Measurements from ENCODE around the gene MGAT3.

MGAT3 gene

DNA sequence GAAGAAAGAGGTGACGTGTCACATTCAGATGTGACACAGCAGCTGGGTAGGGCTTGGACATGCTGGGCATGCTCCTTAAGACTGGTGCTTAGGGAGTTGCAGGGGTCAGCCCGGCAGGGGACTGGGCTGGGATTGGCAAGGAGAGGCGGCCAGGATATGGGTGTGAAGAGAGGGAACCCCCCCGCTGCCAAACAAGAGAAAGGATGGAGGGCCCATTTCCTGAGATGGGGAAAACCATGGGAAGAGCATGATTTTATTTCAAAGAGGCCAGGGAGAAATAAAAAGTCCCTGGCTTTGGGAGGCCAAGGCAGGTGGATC lies 68.8 kb downstream of the MGAT3 start:
- H3K27me3 ChIP-seq (ENCODE audit: low read length) = no peaks in the 10 kb centered on the region
- TF ChIP-seq CTCF (IDR thresholded peaks at IDR 0.05; ENCODE audit: insufficient read depth, low read length, poor library complexity, severe bottlenecking) = no peak
- no peak for TF ChIP-seq EZH2phosphoT487 (conservative IDR thresholded peaks at IDR 0.05; ENCODE audit: low read length)
- peaks cover 19% of the 10 kb centered on the region for H3K36me3 ChIP-seq (ENCODE audit: low read length)
- no peak overlapping the region for H3K9ac ChIP-seq (ENCODE audit: low read length)
- H3K9me3 ChIP-seq (ENCODE audit: insufficient read depth, low read length) = no peaks in the 10 kb centered on the region
- H3K27ac ChIP-seq (ENCODE audit: low read depth, low read length) = peak overlapping the region; percentile 17
- H4K20me1 ChIP-seq (ENCODE audit: low read depth, low read length) = peaks cover 11% of the 10 kb centered on the region; the same call in 1 of the 2 replicates
- H3K4me3 ChIP-seq (ENCODE audit: insufficient read depth, low read length, poor library complexity, severe bottlenecking) = no peak overlapping the region
- H3K4me2 ChIP-seq (ENCODE audit: low read depth, low read length, poor library complexity, severe bottlenecking) = no peak overlapping the region
- H3K9me2 ChIP-seq (replicated peaks; ENCODE audit: insufficient read depth, low read length) = no peaks in the 10 kb centered on the region
- no peak overlapping the region for H2AFZ ChIP-seq (ENCODE audit: low read depth, low read length, severe bottlenecking)
- peaks cover 90% of the 10 kb centered on the region for H3F3A ChIP-seq (ENCODE audit: insufficient read depth)
- H3K79me2 ChIP-seq (ENCODE audit: insufficient read depth, low read length) = peaks cover 26% of the 10 kb centered on the region

DNA sequence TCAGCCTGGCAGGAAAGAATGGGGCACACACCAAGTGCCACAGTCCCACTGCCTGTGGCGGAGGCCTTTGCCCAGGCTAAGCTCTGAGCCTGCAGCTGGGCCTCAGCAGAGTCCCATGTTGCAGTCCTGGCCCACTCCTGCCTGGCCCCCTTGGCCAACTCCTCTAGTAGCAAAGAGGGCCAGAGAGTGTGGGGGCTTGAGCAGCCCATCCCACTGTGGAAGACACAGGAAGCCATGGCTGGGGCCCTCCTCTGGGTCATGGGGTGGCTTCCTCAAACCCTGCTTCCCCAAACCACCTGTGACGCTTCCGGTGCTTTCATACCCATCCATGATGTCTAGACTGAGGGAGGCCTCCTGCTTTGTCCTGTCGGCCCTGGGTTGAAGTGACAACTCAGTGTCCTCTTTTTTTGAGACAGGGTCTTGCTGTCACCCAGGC lies 69.9 kb downstream of the MGAT3 start:
- Histone ChIP-seq H3K27me3 (ENCODE audit: low read length) (no peaks in the 10 kb centered on the region), H4K20me1 (ENCODE audit: low read depth, low read length) (peaks cover 4% of the 10 kb centered on the region; the same call in 1 of the 2 replicates), H3K4me3 (ENCODE audit: insufficient read depth, low read length, poor library complexity, severe bottlenecking) (no peak overlapping the region), H3K27ac (ENCODE audit: low read depth, low read length) (peak overlapping the region; percentile 93), H2AFZ (ENCODE audit: low read depth, low read length, severe bottlenecking) (no peak overlapping the region), H3K4me2 (ENCODE audit: low read depth, low read length, poor library complexity, severe bottlenecking) (peak overlapping the region; percentile 3), H3F3A (ENCODE audit: insufficient read depth) (peaks cover 82% of the 10 kb centered on the region), H3K79me2 (ENCODE audit: insufficient read depth, low read length) (peaks cover 26% of the 10 kb centered on the region), H3K36me3 (ENCODE audit: low read length) (peaks cover 10% of the 10 kb centered on the region), H3K9ac (ENCODE audit: low read length) (no peak overlapping the region), H3K9me3 (ENCODE audit: insufficient read depth, low read length) (no peaks in the 10 kb centered on the region), H3K9me2 (replicated peaks; ENCODE audit: insufficient read depth, low read length) (no peaks in the 10 kb centered on the region)
- no peak for TF ChIP-seq EZH2phosphoT487 (conservative IDR thresholded peaks at IDR 0.05; ENCODE audit: low read length)
- no peak for TF ChIP-seq CTCF (IDR thresholded peaks at IDR 0.05; ENCODE audit: insufficient read depth, low read length, poor library complexity, severe bottlenecking)

DNA sequence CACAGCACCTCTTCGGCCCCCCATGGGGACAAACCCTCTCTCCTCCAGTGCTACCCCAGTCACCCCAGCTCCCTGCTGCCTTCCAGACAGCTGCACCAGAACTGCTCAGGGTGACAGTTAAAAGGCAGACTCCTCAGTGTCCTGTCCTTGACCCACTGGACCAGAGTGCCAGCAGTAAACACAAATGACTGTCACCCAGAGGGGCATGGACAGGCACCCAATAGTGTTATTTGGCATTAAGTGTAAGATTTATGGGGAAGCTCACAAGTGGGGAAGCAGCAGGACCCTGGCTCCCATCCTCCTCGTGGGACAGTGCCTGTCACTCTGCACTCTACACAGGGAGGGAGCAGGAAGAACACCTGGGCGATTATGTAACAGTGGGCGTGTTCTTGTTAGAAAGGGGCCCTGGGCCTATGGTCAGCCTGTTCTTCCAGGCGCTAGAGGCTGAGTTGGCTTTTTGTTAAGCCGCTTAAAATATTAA lies 70.7 kb downstream of the MGAT3 start:
- Histone ChIP-seq H3K79me2 (ENCODE audit: insufficient read depth, low read length) (peaks cover 30% of the 10 kb centered on the region), H3K4me3 (ENCODE audit: insufficient read depth, low read length, poor library complexity, severe bottlenecking) (no peak overlapping the region), H3F3A (ENCODE audit: insufficient read depth) (peaks cover 75% of the 10 kb centered on the region), H3K36me3 (ENCODE audit: low read length) (peaks cover 5% of the 10 kb centered on the region; the same call in 1 of the 2 replicates), H3K9ac (ENCODE audit: low read length) (peak overlapping the region; percentile 54; the same call in 1 of the 2 replicates), H3K27me3 (ENCODE audit: low read length) (no peaks in the 10 kb centered on the region), H3K9me2 (replicated peaks; ENCODE audit: insufficient read depth, low read length) (no peaks in the 10 kb centered on the region), H3K4me2 (ENCODE audit: low read depth, low read length, poor library complexity, severe bottlenecking) (peak overlapping the region; percentile 67), H3K27ac (ENCODE audit: low read depth, low read length) (peak overlapping the region; percentile 93), H2AFZ (ENCODE audit: low read depth, low read length, severe bottlenecking) (no peak overlapping the region), H3K9me3 (ENCODE audit: insufficient read depth, low read length) (no peaks in the 10 kb centered on the region), H4K20me1 (ENCODE audit: low read depth, low read length) (no peaks in the 10 kb centered on the region; the same call in 1 of the 2 replicates)
- TF ChIP-seq CTCF (IDR thresholded peaks at IDR 0.05; ENCODE audit: insufficient read depth, low read length, poor library complexity, severe bottlenecking) (no peak), EZH2phosphoT487 (conservative IDR thresholded peaks at IDR 0.05; ENCODE audit: low read length) (no peak)

Measured in SU-DHL-6 (cell line).